BJ (cell line): Measurements from ENCODE around the gene KIRREL1. TPM values are rescaled to one million over a fixed set of nuclear protein-coding genes. Genes with fewer than 3 reads are reported as not detected.

Experiments
- CTCF ChIA-PET: fragments of 350-600 bp; formaldehyde crosslinking; extraction: SDS; loops from one replicate; lab custom pipeline; 2021; ENCODE audit warnings: antibody characterized with exemption, inconsistent platforms; lab: Yijun Ruan, JAX
- POLR2A ChIA-PET: fragments of 300-600 bp; sonication (Branson Sonifier 250); formaldehyde crosslinking; extraction: SDS; loops from one replicate; lab custom pipeline; 2021; ENCODE audit warnings: antibody characterized with exemption; lab: Charles Lee
- DNase-seq: peaks from one replicate; pipeline ENCODE4 v3.0.0-alpha.2; 2011; ENCODE audit warnings: low read depth
- H3K27me3 ChIP-seq: 2 replicates; pipeline ENCODE4 v1.6.0; 2011; ENCODE audit warnings: low read length; ENCODE audit not compliant: control insufficient read depth, insufficient read depth
- H3K36me3 ChIP-seq: 2 replicates; pipeline ENCODE4 v1.5.1; 2011; ENCODE audit warnings: low read length; ENCODE audit not compliant: control insufficient read depth, insufficient read depth
- H3K4me3 ChIP-seq: 2 replicates; pipeline ENCODE4 v1.5.1; 2011; ENCODE audit warnings: low read depth, mild to moderate bottlenecking, control low read depth, low read length
- CTCF ChIP-seq: IDR thresholded peaks from 2 replicates; pipeline ENCODE4 v1.5.1; 2011; ENCODE audit warnings: low read depth, mild to moderate bottlenecking, control low read depth, inconsistent platforms, low read length, moderate library complexity; ENCODE audit not compliant: insufficient read depth
- polyA plus RNA-seq: library from polyadenylated mRNA; depleted of rRNA; stranded (reverse); fragments of >200 nt; gene quantifications from 2 replicates; pipeline ENCODE4 v1.2.3, GENCODE V29; 2011

KIRREL1 gene
- polyA plus RNA-seq, 1 experiment, result 65.1 TPM

- DNase-seq, result no peak
- ChIA-PET POLR2A (no interaction called here), CTCF (interaction anchor here (1.1 to 4.8 kb wide), 6 partner anchors 10 to 246 kb away, joined by 3 to 27 read pairs (median 6); no protein-coding TSS in a partner anchor)
- peaks cover 18% of the 10 kb centered on the region for H3K27me3 ChIP-seq
- TF ChIP-seq CTCF, result no peak
- no peaks in the 10 kb centered on the region for H3K36me3 ChIP-seq
- H3K4me3 ChIP-seq, result no peak overlapping the region
Measured at GRCh38 chr1:157958263-157958662, 35.2 kb upstream of the KIRREL1 start.

DNA sequence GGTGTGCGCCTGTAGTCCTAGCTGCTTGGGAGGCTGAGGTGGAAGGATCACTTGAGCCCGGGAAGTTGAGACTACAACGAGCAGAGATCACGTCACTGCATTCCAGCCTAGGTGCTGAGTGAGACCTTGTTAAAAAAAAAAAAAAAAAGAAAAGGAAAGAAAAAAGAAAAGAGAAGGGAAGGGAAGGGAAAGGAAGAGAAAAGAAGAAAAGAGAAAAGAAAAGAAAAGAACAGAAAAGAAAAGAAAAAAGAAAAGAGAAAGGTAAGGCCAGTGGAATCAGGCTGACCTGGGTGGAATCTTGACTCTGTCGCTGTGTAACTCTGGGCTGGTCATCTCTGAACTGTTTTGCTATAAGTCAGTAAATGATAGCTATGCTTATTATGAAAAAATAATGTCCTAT, 33.7 kb upstream of the KIRREL1 start:
- H3K36me3 ChIP-seq, result no peaks in the 10 kb centered on the region
- ChIA-PET CTCF (interaction anchor here (0.7 to 4.8 kb wide), 5 partner anchors 11 to 165 kb away, joined by 3 to 27 read pairs (median 7); no protein-coding TSS in a partner anchor), POLR2A (no interaction called here)
- TF ChIP-seq CTCF, result no peak
- DNase-seq, result no peak
- H3K27me3 ChIP-seq, result peaks cover 18% of the 10 kb centered on the region
- H3K4me3 ChIP-seq, result no peak overlapping the region

DNA sequence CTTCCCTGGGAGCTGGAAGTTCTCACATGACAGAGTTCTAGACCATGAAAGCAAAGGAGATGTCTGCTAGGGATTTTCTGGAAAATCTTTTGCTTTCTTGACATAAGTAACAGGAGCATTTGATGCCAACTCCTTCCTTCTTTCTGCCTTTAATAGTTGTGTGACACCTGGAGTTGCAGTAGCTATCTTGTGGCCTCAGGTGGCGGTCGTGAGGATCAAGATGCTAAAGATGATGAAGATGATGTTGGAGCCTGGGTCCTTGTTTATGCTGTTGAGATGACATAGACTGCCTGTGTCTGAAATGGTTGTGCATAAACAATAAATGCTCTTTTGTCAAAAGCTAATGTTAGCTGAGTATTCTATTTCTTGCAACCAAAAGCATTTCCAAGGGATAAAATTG, 32.7 kb upstream of the KIRREL1 start:
- POLR2A ChIA-PET, result no interaction called here
- CTCF ChIA-PET, result interaction anchor here (0.7 to 4.8 kb wide), 5 partner anchors 12 to 1111 kb away, joined by 3 to 27 read pairs (median 4); no protein-coding TSS in a partner anchor
- H3K27me3 ChIP-seq, result peaks cover 18% of the 10 kb centered on the region

GRCh38 chr1:157961805-157962762, 31.4 kb upstream of the KIRREL1 start:
- TF ChIP-seq CTCF, result no peak
- Histone ChIP-seq H3K4me3 (no peak overlapping the region), H3K27me3 (peaks cover 14% of the 10 kb centered on the region), H3K36me3 (no peaks in the 10 kb centered on the region)
- ChIA-PET POLR2A (no interaction called here), CTCF (interaction anchor here (1.0 to 13.4 kb wide), 13 partner anchors 11 to 183 kb away, joined by 3 to 627 read pairs (median 4); partner anchors contain the start of gene KIRREL1)
- DNase-seq, result no peak

More for the DNA sequence above, 32.7 kb upstream of the KIRREL1 start:
- no peak for DNase-seq
- H3K36me3 ChIP-seq, result no peaks in the 10 kb centered on the region
- no peak for TF ChIP-seq CTCF
- no peak overlapping the region for H3K4me3 ChIP-seq

GRCh38 chr1:157963713-157964112, 29.7 kb upstream of the KIRREL1 start:
- DNase-seq, result no peak
- POLR2A ChIA-PET, result no interaction called here
- peaks cover 6% of the 10 kb centered on the region for H3K27me3 ChIP-seq
- peak; percentile 88 for TF ChIP-seq CTCF
- CTCF ChIA-PET, result interaction anchor here (0.7 to 13.4 kb wide), 17 partner anchors 13 to 564 kb away, joined by 3 to 627 read pairs (median 4); partner anchors contain the start of gene KIRREL1
- H3K4me3 ChIP-seq, result no peak overlapping the region
- H3K36me3 ChIP-seq, result no peaks in the 10 kb centered on the region
